Esophagus muscularis mucosa (tissue), 3 donors: ENCODE measurements around the gene ACAD11.

ENCODE experiments used
- CTCF ChIP-seq, 3 experiments: fragments of 200-600 bp in 2 of 3; fragments of 450-650 bp in 1 of 3; sonication (generic) in 2 of 3; IDR thresholded peaks; one replicate each; pipeline ENCODE4 v1.5.1; 2017 to 2019; ENCODE audit warnings: antibody characterized with exemption in 3 of 3, mild to moderate bottlenecking in 2 of 3, moderate library complexity in 1 of 3
- POLR2A ChIP-seq: fragments of 450-650 bp; IDR thresholded peaks from one replicate; pipeline ENCODE4 v1.6.1; 2017; ENCODE audit warnings: antibody characterized with exemption, moderate library complexity, mild to moderate bottlenecking, low read depth

GRCh38 chr3:132625613-132626012 lies 34.0 kb downstream of the ACAD11 start:
- TF ChIP-seq CTCF (IDR thresholded peaks at IDR 0.05) (no peak), POLR2A (no peak)
